Testis (tissue), 2 donors: Measurements from ENCODE around the gene FOXA1.

Source experiments
- CTCF ChIP-seq, 3 experiments: fragments of 450-650 bp in 2 of 3; fragments of 200-600 bp in 1 of 3; sonication (generic) in 1 of 3; IDR thresholded peaks; one replicate each; pipeline ENCODE4 v1.5.1; 2016 to 2019; ENCODE audit warnings: antibody characterized with exemption in 3 of 3, mild to moderate bottlenecking in 2 of 3, moderate library complexity in 1 of 3
- POLR2A ChIP-seq: fragments of 450-650 bp; IDR thresholded peaks from one replicate; pipeline ENCODE4 v1.6.1; 2017; ENCODE audit warnings: antibody characterized with exemption, mild to moderate bottlenecking, moderate library complexity

GRCh38 chr14:37625597-37626595 lies 30.8 kb upstream of the FOXA1 start:
- no peak for TF ChIP-seq POLR2A
- TF ChIP-seq CTCF (IDR thresholded peaks at IDR 0.05), result no peak
